GM12878 (cell line): ENCODE measurements around the gene MAD1L1. TPM values are rescaled to one million over a fixed set of nuclear protein-coding genes. Genes with fewer than 3 reads are reported as not detected.
A peak's percentile ranks its signal among the peaks of the same experiment; 100 is the strongest.

Experiments
- ATAC-seq: fragments of 200-7000 bp; cut with Tn5 transposase; 3 replicates; pipeline ENCODE4 v1.9.1; 2020; ENCODE audit warnings: mild to moderate bottlenecking, moderate library complexity
- BruUV-seq: library from RNA; stranded (reverse); fragments of 400-500 nt; replicated peaks from 2 replicates; lab custom pipeline; 2021; lab: Mats Ljungman, UMichigan
- CTCF ChIA-PET: fragments of 300-600 bp; sonication (Branson Sonifier 250); formaldehyde crosslinking; extraction: SDS; loops from one replicate; lab custom pipeline; 2021; ENCODE audit warnings: inconsistent platforms; lab: Yijun Ruan, JAX
- POLR2A ChIA-PET: fragments of 350-600 bp; formaldehyde crosslinking; extraction: SDS; loops from one replicate; lab custom pipeline; 2021; ENCODE audit warnings: inconsistent platforms; lab: Charles Lee
- RAD21 ChIA-PET: fragments of 300-600 bp; sonication (Branson Sonifier 250); formaldehyde crosslinking; loops from one replicate; lab custom pipeline; 2023; ENCODE audit warnings: antibody characterized with exemption; ENCODE audit not compliant: unreplicated experiment; lab: Charles Lee
- SMC1A ChIA-PET: fragments of 300-600 bp; sonication (Branson Sonifier 250); formaldehyde crosslinking; loops from one replicate; lab custom pipeline; 2023; ENCODE audit not compliant: unreplicated experiment, uncharacterized antibody; lab: Charles Lee
- DNase-seq: peaks from one replicate; pipeline ENCODE4 v3.0.0-alpha.2; 2011; ENCODE audit warnings: low read depth, low spot score
- FAIRE-seq: peaks from 3 replicates; lab custom pipeline; 2011; peaks lifted over from hg19 to GRCh38; lab: Jason Lieb, UNC
- H2AFZ ChIP-seq: 2 replicates; pipeline ENCODE4 v1.6.0; 2011; ENCODE audit warnings: low read depth, low read length, control low read depth; ENCODE audit not compliant: control insufficient read depth
- H3K27ac ChIP-seq: 2 replicates; pipeline ENCODE4 v1.5.1; 2011; ENCODE audit warnings: control low read depth; ENCODE audit not compliant: control insufficient read depth, insufficient read depth
- H3K27me3 ChIP-seq, 2 experiments: replicated peaks in 1 of 2; 2 replicates each; pipeline versions ENCODE4 v1.6.0 to v1.6.1; 2011; ENCODE audit warnings: low read length in 1 of 2; ENCODE audit not compliant: control insufficient read depth in 2 of 2, insufficient read depth in 2 of 2
- H3K36me3 ChIP-seq, 2 experiments: 2 replicates each; pipeline ENCODE4 v1.5.1; 2011; ENCODE audit warnings: low read length in 1 of 2; ENCODE audit not compliant: control insufficient read depth in 2 of 2, insufficient read depth in 2 of 2
- H3K4me1 ChIP-seq: 2 replicates; pipeline ENCODE4 v1.6.1; 2011; ENCODE audit warnings: mild to moderate bottlenecking, low read length, moderate library complexity, mixed read lengths; ENCODE audit not compliant: control insufficient read depth, insufficient read depth
- H3K4me2 ChIP-seq: 2 replicates; pipeline ENCODE4 v1.6.0; 2011; ENCODE audit warnings: control low read depth; ENCODE audit not compliant: control insufficient read depth, insufficient read depth
- H3K4me3 ChIP-seq: fragments of 200-600 bp; sonication (generic); 2 replicates; pipeline ENCODE4 v1.5.1; 2016
- H3K79me2 ChIP-seq: 2 replicates; pipeline ENCODE4 v1.6.0; 2011; ENCODE audit warnings: low read length; ENCODE audit not compliant: control insufficient read depth, insufficient read depth
- H3K9ac ChIP-seq: 2 replicates; pipeline ENCODE4 v1.8.0; 2011; ENCODE audit warnings: low read length, control low read depth, mixed read lengths; ENCODE audit not compliant: control insufficient read depth, insufficient read depth
- H3K9me3 ChIP-seq: replicated peaks from 3 replicates; pipeline ENCODE4 v1.5.1; 2011; ENCODE audit warnings: mild to moderate bottlenecking, low read length; ENCODE audit not compliant: control insufficient read depth, insufficient read depth
- H4K20me1 ChIP-seq: 2 replicates; pipeline ENCODE4 v1.6.0; 2011; ENCODE audit not compliant: control insufficient read depth, insufficient read depth
- CHD4 ChIP-seq: fragments of 200-600 bp; sonication (generic); IDR thresholded peaks from 2 replicates; pipeline ENCODE4 v1.6.1; 2016; ENCODE audit warnings: mild to moderate bottlenecking
- EP300 ChIP-seq, 2 experiments: fragments of 150-350 bp in 1 of 2; IDR thresholded peaks; 2 replicates each; pipeline ENCODE4 v1.6.1; 2011 to 2012; ENCODE audit warnings: low read depth in 2 of 2, low read length in 2 of 2, borderline replicate concordance in 1 of 2, improper control_type of control experiment in 1 of 2, inconsistent platforms in 1 of 2; ENCODE audit not compliant: control insufficient read depth in 1 of 2
- HDAC6 ChIP-seq: fragments of 200-600 bp; sonication (generic); IDR thresholded peaks from one replicate; pipeline ENCODE4 v1.8.0; 2017; ENCODE audit warnings: antibody characterized with exemption; ENCODE audit not compliant: unreplicated experiment
- JUND ChIP-seq: IDR thresholded peaks from 2 replicates; pipeline ENCODE4 v1.6.1; 2012; ENCODE audit warnings: low read depth, mild to moderate bottlenecking, low read length, improper control_type of control experiment, moderate library complexity
- MEF2B ChIP-seq: fragments of 450-650 bp; IDR thresholded peaks from 2 replicates; pipeline ENCODE4 v1.6.1; 2018; ENCODE audit warnings: mild to moderate bottlenecking, moderate library complexity; ENCODE audit not compliant: partially characterized antibody, poor library complexity, severe bottlenecking
- MTA3 ChIP-seq: IDR thresholded peaks from 2 replicates; pipeline ENCODE4 v1.6.1; 2012; ENCODE audit warnings: low read length, inconsistent platforms, borderline replicate concordance
- NFYB ChIP-seq: IDR thresholded peaks from 2 replicates; pipeline ENCODE4 v1.6.1; 2011; ENCODE audit warnings: low read depth, mild to moderate bottlenecking, low read length, improper control_type of control experiment, moderate library complexity; ENCODE audit not compliant: insufficient read depth
- PAX5 ChIP-seq: IDR thresholded peaks from 2 replicates; pipeline ENCODE4 v1.6.1; 2011; ENCODE audit warnings: low read depth, low read length, borderline replicate concordance
- PRDM15 ChIP-seq: fragments of 450-650 bp; formaldehyde crosslinking; IDR thresholded peaks from 2 replicates; pipeline ENCODE4 v1.4.0; 2020; ENCODE audit warnings: mild to moderate bottlenecking, moderate library complexity
- SREBF2 ChIP-seq: IDR thresholded peaks from 2 replicates; pipeline ENCODE4 v1.6.1; 2012; ENCODE audit warnings: mild to moderate bottlenecking, low read length
- TBL1XR1 ChIP-seq: IDR thresholded peaks from 2 replicates; pipeline ENCODE4 v1.6.1; 2012; ENCODE audit warnings: low read depth, low read length, improper control_type of control experiment
- TCF12 ChIP-seq: IDR thresholded peaks from 2 replicates; pipeline ENCODE4 v1.6.1; 2011; ENCODE audit warnings: low read depth, mild to moderate bottlenecking, low read length
- USF1 ChIP-seq: IDR thresholded peaks from 2 replicates; pipeline ENCODE4 v1.6.1; 2011; ENCODE audit warnings: borderline replicate concordance, low read depth, mild to moderate bottlenecking, moderate library complexity, mixed read lengths, low read length; ENCODE audit not compliant: insufficient read depth; ENCODE audit errors: extremely low read length
- ZNF384 ChIP-seq: IDR thresholded peaks from 2 replicates; pipeline ENCODE4 v1.6.1; 2012; ENCODE audit warnings: low read depth, mild to moderate bottlenecking, low read length, improper control_type of control experiment, borderline replicate concordance
- ZNF622 ChIP-seq: fragments of 450-650 bp; IDR thresholded peaks from 2 replicates; pipeline ENCODE4 v1.6.1; 2017; ENCODE audit warnings: mild to moderate bottlenecking, inconsistent platforms
- WGBS: methylation state at CpG from one replicate; pipeline ENCODE4 v1.1.6; 2016; ENCODE audit warnings: low lambda C conversion rate; ENCODE audit not compliant: insufficient replicate concordance, insufficient coverage; ENCODE audit errors: missing lambda C conversion rate; 5-methylcytosine and 5-hydroxymethylcytosine counted together
- in situ Hi-C: fragments of 300-500 bp; cut with MboI; formaldehyde crosslinking; loops from 9 replicates; pipeline ENCODE4 v1.14.3; 2018; ENCODE audit warnings: mixed read lengths
- intact Hi-C: fragments of 100-400 bp; cut with micrococcal nuclease; formaldehyde crosslinking; loops from one replicate; pipeline ENCODE4 v1.14.2; 2022; ENCODE audit not compliant: unreplicated experiment
- polyA plus RNA-seq, 11 experiments: library from polyadenylated mRNA; depleted of rRNA in 4 of 11; unstranded in 6 of 11; stranded (reverse) in 5 of 11; fragments of >200 nt; fragmentation: Nextera tagmentation in 4 of 11; fragmentation: Illumina TruSeq in 1 of 11; extraction: Ambion mirVana in 4 of 11; extraction: Trizol in 1 of 11; gene quantifications; 1 replicate in 1 of 11; 2 replicates in 10 of 11; pipeline versions ENCODE4 v1.2.1 to v1.2.3, GENCODE V29; 2011 to 2016; ENCODE audit warnings: inconsistent platforms in 2 of 11, missing spikeins in 2 of 11, low read depth in 1 of 11
- total RNA-seq, 4 experiments: library from RNA; depleted of rRNA in 3 of 4; stranded (reverse); fragments of >200 nt in 3 of 4; fragmentation: Illumina TruSeq in 1 of 4; extraction: Trizol in 1 of 4; gene quantifications; 2 replicates each; pipeline versions ENCODE4 v1.2.1 to v1.2.3, GENCODE V29; 2013 to 2021

MAD1L1 gene
- total and polyA plus RNA-seq, 10 of the 15 experiments (the other 5 are each of a cell fraction or from before 2014, with no cell fraction given) = 2.2 to 76.8 (median 38.3) TPM

GRCh38 chr7:2258661-2259365 lies 26.1 kb upstream of the MAD1L1 start (continued):
- TF ChIP-seq EP300 (IDR thresholded peaks at IDR 0.05; ENCODE audit: borderline replicate concordance in 1 of 2, control insufficient read depth in 1 of 2, low read depth in 2 of 2, low read length in 2 of 2) (peak; percentile 46 to 48; a peak in 1 of 4 replicates), MEF2B (peak; percentile 21), USF1 (no peak), ZNF384 (no peak), TCF12 (peak; percentile 61; the same call in 1 of the 2 replicates)

- no TSS peak for BruUV-seq
- H3K27ac ChIP-seq = no peak overlapping the region
- FAIRE-seq = no peak
- ATAC-seq = no peak
- H3K4me3 ChIP-seq = no peak overlapping the region
- DNase-seq = no peak
- intact Hi-C loops = no loop called here
- CTCF ChIA-PET = no interaction called here
- H3K4me1 ChIP-seq = peaks cover 45% of the 10 kb centered on the region
- H3K27me3 ChIP-seq = no peaks in the 10 kb centered on the region
- no peak overlapping the region for H3K9ac ChIP-seq
- SMC1A ChIA-PET = no interaction called here
- WGBS = 98% methylated on average over 6 of the region's 17 CpGs
- RAD21 ChIA-PET = interaction anchor here (1.4 kb wide), 1 partner anchor 21 kb away, joined by 3 read pairs; no protein-coding TSS in a partner anchor
- no peaks in the 10 kb centered on the region for H3K9me3 ChIP-seq
- H3K4me2 ChIP-seq = no peak overlapping the region
- H3K36me3 ChIP-seq = peaks cover 11 to 45% of the 10 kb centered on the region in 2 experiments
- H2AFZ ChIP-seq = no peak overlapping the region
- peaks cover 7% of the 10 kb centered on the region for H3K79me2 ChIP-seq
- H4K20me1 ChIP-seq = no peaks in the 10 kb centered on the region
- POLR2A ChIA-PET = interaction anchor here (0.6 to 1.4 kb wide), 2 partner anchors 10 to 86 kb away, joined by 5 read pairs; no protein-coding TSS in a partner anchor
- in situ Hi-C loops = no loop called here
- TF ChIP-seq JUND (no peak), MEF2B (no peak), HDAC6 (no peak), NFYB (no peak), ZNF622 (no peak), CHD4 (no peak), MTA3 (no peak), PAX5 (no peak), SREBF2 (no peak), TBL1XR1 (no peak), PRDM15 (CRISPR knock-in tag) (no peak), ZNF384 (no peak)
These were observed 24.9 kb upstream of the MAD1L1 start for GRCh38 chr7:2257651-2258050.
